GM19324 (cell line): ENCODE data around the gene ZNF282.
"Not testable (repeated sequence)": the region's sequence is repeated elsewhere in the genome, so short reads cannot be mapped to it uniquely, and the experiment has no call there.

Experiments used
- ATAC-seq: cut with Tn5 transposase; IDR thresholded peaks from one replicate; pipeline ENCODE4 v1.9.1; 2021; ENCODE audit warnings: mild to moderate bottlenecking, moderate library complexity; ENCODE audit not compliant: unreplicated experiment, low FRiP score

ZNF282 gene

GRCh38 chr7:149223176-149223575 is 27.8 kb downstream of the ZNF282 start:
- ATAC-seq, result no peak

GRCh38 chr7:149223761-149224160 is 28.4 kb downstream of the ZNF282 start:
- ATAC-seq, result no peak

GRCh38 chr7:149224352-149224751 is 29.0 kb downstream of the ZNF282 start:
- ATAC-seq, result no peak

- no peak for ATAC-seq
These were observed 29.8 kb downstream of the ZNF282 start for GRCh38 chr7:149225106-149225505.

DNA sequence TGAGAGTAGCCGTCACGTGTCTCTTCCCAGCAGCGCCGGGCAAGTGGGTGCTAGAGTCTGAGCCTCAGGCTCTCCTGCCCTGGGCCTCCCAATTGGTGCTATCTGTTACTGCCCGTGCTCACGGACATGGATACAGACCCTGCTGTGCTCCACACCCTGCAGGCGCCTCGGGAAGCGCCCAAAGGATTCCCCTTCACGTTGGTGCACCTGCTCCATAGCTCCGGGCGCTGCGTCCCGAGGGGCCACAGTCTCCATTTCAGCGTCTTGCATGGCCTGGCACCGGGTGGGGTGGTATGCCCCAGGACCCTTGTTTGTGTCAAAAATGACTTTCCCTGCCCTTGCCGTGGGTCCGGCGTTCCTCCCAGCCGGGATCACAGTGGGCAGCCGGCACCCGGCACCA is 30.3 kb downstream of the ZNF282 start:
- no peak for ATAC-seq

GRCh38 chr7:149226366-149226765 is 31.0 kb downstream of the ZNF282 start:
- not testable (repeated sequence) for ATAC-seq

GRCh38 chr7:149226840-149227494 is 31.6 kb downstream of the ZNF282 start:
- no peak for ATAC-seq

GRCh38 chr7:149228831-149229471 is 33.6 kb downstream of the ZNF282 start:
- no peak for ATAC-seq

- no peak for ATAC-seq
These were observed 34.2 kb downstream of the ZNF282 start for GRCh38 chr7:149229526-149229925.

DNA sequence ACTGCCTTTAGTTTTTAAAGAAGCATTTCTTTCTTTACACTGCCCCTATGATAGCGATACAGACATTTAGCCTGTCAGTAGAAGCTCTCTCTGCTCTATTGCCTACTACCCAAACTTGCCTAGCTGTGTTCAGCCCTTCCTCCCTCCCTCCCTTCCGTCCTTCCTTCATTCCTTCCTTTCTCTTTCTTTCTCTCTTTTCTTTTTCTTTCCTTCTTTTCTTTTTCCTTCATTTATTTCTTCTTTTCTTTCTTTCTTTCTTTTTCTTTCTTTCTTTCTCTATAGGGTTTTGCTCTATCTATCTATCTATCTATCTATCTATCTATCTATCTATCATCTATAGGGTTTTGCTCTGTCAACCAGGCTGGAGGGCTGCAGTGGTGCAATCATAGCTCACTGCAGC is 37.0 kb downstream of the ZNF282 start:
- no peak for ATAC-seq

GRCh38 chr7:149233655-149234204 is 38.4 kb downstream of the ZNF282 start:
- not testable (repeated sequence) for ATAC-seq

DNA sequence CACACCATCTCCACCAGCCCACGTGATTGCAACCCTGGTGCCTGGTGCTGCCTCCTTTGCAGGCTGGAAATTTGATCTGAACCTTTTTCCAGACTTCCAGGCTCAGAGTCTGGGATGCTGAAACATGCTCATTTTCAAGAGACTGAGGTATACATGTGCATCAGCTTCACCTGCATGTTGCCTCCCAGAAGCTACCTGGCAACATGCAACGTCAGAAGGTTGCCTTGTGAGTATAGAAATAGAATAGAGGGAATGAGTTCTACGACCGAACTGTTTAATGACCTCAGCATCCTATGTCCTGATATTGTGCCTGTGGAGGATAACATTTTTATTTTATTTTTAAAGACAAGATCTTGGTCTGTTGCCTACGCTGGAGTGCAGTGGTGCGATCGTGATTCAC is 42.2 kb downstream of the ZNF282 start:
- no peak for ATAC-seq

DNA sequence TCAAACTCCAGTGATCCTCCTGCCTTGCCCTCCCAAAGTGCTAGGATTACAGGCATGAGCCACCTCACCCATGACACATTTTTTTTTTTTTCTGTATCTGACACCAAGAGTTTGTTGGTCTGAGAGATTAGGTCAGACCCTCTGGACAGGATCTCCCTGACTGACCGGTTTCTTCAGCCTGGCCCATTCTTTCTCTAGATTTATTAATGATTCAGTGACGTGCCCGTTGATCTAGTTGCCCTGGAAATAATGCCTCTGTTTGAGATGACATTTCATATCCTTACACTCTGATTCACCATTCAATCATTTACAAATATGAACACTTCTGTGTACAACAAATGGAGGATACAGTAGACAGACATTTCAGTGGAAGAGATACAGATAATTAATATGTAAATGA is 42.7 kb downstream of the ZNF282 start:
- no peak for ATAC-seq

DNA sequence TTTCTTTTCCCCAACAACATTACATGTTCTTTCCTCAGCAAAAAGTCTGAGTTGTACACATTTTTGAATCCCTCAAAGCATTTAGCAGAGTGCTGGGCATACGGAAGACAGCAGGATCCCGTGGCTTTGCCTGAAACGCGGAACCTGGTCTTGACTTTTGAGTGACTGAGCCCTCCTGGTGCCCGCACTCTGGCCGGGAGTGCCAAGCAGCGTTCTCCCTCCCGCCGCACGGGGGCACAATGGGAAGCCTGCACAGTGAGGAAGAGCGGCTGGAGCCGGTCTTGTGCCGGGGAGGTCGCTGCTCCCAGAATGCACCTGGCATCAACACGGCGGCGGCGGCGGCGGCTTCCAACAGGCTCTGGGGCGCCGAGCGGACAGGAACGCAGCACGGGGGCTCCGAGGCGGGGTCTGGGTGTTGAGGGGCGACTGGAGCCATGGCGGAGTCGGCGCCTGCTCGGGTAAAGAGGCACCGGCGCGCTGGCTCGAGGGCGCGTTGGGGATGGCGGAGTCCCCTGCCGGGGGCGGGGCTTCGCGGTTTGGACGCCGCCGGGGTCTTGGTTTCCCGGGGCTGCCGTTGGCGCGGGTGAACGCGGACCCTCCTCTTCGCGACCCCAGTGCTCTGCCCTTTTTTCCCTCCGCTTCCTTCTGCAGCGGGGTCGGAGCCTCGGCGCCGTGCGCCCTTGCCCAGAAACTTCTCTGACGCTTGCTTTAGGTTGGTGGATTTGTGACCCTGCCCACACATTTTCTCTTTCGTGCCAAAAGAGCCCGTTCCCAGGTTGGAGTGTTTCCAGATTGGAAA is 44.2 kb downstream of the ZNF282 start, which contains the start of gene ZNF212:
ZNF212 (plus strand) TSS at position 307 of the 799 bp plus-strand sequence; CDS start at position 435, 128 bp downstream.
- ATAC-seq, result peak; percentile 98

- ATAC-seq, result no peak
These were observed 45.3 kb downstream of the ZNF282 start for GRCh38 chr7:149240637-149241036.

GRCh38 chr7:149241696-149242095 is 46.4 kb downstream of the ZNF282 start:
- no peak for ATAC-seq

- ATAC-seq, result no peak
These were observed 49.9 kb downstream of the ZNF282 start for GRCh38 chr7:149245244-149245643.

- ATAC-seq, result no peak
These were observed 50.4 kb downstream of the ZNF282 start for GRCh38 chr7:149245744-149246143.

- no peak for ATAC-seq
These were observed 53.4 kb downstream of the ZNF282 start for GRCh38 chr7:149248777-149249176.

GRCh38 chr7:149250151-149250550 is 54.8 kb downstream of the ZNF282 start:
- not testable (repeated sequence) for ATAC-seq

DNA sequence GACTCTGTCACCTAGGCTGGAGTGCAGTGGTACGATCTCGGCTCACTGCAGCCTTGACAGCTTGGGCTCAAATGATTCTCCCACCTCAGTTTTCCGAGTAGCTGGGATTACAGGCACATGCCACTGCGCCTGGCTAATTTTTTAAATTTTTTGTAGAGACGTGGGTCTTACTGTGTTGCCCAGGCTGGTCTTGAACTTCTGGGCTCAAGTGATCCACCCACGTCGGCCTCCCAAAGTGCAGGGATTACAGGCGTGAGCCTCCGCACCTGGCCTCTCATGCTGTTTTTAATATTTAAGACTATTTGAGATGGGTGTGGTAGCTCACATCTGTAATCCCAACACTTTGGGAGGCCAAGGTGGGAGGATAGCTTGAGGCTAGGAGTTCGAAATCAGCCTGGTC is 56.2 kb downstream of the ZNF282 start:
- not testable (repeated sequence) for ATAC-seq
